Epithelial cell of esophagus (primary cell): ENCODE results near the gene RALGAPA2.

ENCODE experiments used
- DNase-seq: peaks from one replicate; pipeline ENCODE4 v3.0.0; 2010; ENCODE audit warnings: low read depth
- H3K4me3 ChIP-seq: 2 replicates; pipeline ENCODE4 v1.5.1; 2011; ENCODE audit warnings: mild to moderate bottlenecking, low read length, control low read depth
- CTCF ChIP-seq: IDR thresholded peaks from 2 replicates; pipeline ENCODE4 v1.5.1; 2011; ENCODE audit warnings: low read depth, mild to moderate bottlenecking, low read length, control low read depth, inconsistent platforms; ENCODE audit not compliant: insufficient read depth; ENCODE audit errors: missing control alignments

Gene RALGAPA2

GRCh38 chr20:20492521-20493332 is 219.7 kb downstream of the RALGAPA2 start:
- H3K4me3 ChIP-seq: no peak overlapping the region
- no peak for DNase-seq
- TF ChIP-seq CTCF: no peak

- no peak for TF ChIP-seq CTCF
- no peak overlapping the region for H3K4me3 ChIP-seq
- DNase-seq: no peak
Measured at GRCh38 chr20:20491784-20492264, 220.6 kb downstream of the RALGAPA2 start.

GRCh38 chr20:20491110-20491783 is 221.2 kb downstream of the RALGAPA2 start:
- peak; percentile 45 for DNase-seq
- no peak for TF ChIP-seq CTCF

GRCh38 chr20:20490673-20491072 is 221.8 kb downstream of the RALGAPA2 start:
- no peak for DNase-seq
- TF ChIP-seq CTCF: no peak
- H3K4me3 ChIP-seq: no peak overlapping the region

More at GRCh38 chr20:20491110-20491783, 221.2 kb downstream of the RALGAPA2 start:
- no peak overlapping the region for H3K4me3 ChIP-seq

GRCh38 chr20:20489648-20490341 is 222.6 kb downstream of the RALGAPA2 start:
- no peak for TF ChIP-seq CTCF
- no peak for DNase-seq
- no peak overlapping the region for H3K4me3 ChIP-seq

GRCh38 chr20:20489054-20489453 is 223.4 kb downstream of the RALGAPA2 start:
- TF ChIP-seq CTCF: no peak
- DNase-seq: peak; percentile 27
- H3K4me3 ChIP-seq: no peak overlapping the region
